Activated naive CD4-positive, alpha-beta T cell treated with anti-CD3 and anti-CD28 coated beads, Interleukin-2, amount 10 ng/mL, durations not matched to agents 7 days and 5 days (primary cell): ENCODE data around the gene USH1C.

Experiments used
- CTCF ChIA-PET: fragments of 350-600 bp; sonication (Branson Sonifier 250); formaldehyde crosslinking; loops from one replicate; lab custom pipeline; 2021; ENCODE audit warnings: antibody characterized with exemption; lab: Charles Lee
- DNase-seq: peaks from one replicate; pipeline ENCODE4 v3.0.0-alpha.2; 2020
- H3K27ac Mint-ChIP-seq: one replicate; pipeline ENCODE4 v1.8.0; 2021; ENCODE audit warnings: mild to moderate bottlenecking, moderate library complexity, mixed read lengths
- H3K27me3 Mint-ChIP-seq: one replicate; pipeline ENCODE4 v1.8.0; 2021; ENCODE audit warnings: mild to moderate bottlenecking, mixed read lengths
- H3K36me3 Mint-ChIP-seq: one replicate; pipeline ENCODE4 v1.8.0; 2021; ENCODE audit warnings: mixed read lengths
- H3K4me1 Mint-ChIP-seq: one replicate; pipeline ENCODE4 v1.8.0; 2021; ENCODE audit warnings: mixed read lengths
- H3K4me3 Mint-ChIP-seq: one replicate; pipeline ENCODE4 v1.8.0; 2021; ENCODE audit warnings: mild to moderate bottlenecking, moderate library complexity, mixed read lengths
- H3K9me3 Mint-ChIP-seq: one replicate; pipeline ENCODE4 v1.8.0; 2021; ENCODE audit warnings: mixed read lengths

Gene USH1C

GRCh38 chr11:17547932-17548331 is 3.7 kb upstream of the USH1C start:
- no peaks in the 10 kb centered on the region for H3K36me3 Mint-ChIP-seq
- DNase-seq: no peak
- H3K27ac Mint-ChIP-seq: no peak overlapping the region
- no peak overlapping the region for H3K4me3 Mint-ChIP-seq
- peaks cover 58% of the 10 kb centered on the region for H3K27me3 Mint-ChIP-seq
- CTCF ChIA-PET: interaction anchor here (1.2 kb wide), 1 partner anchor 20 kb away, joined by 3 read pairs; no protein-coding TSS in a partner anchor
- H3K9me3 Mint-ChIP-seq: no peaks in the 10 kb centered on the region
- peaks cover 6% of the 10 kb centered on the region for H3K4me1 Mint-ChIP-seq

DNA sequence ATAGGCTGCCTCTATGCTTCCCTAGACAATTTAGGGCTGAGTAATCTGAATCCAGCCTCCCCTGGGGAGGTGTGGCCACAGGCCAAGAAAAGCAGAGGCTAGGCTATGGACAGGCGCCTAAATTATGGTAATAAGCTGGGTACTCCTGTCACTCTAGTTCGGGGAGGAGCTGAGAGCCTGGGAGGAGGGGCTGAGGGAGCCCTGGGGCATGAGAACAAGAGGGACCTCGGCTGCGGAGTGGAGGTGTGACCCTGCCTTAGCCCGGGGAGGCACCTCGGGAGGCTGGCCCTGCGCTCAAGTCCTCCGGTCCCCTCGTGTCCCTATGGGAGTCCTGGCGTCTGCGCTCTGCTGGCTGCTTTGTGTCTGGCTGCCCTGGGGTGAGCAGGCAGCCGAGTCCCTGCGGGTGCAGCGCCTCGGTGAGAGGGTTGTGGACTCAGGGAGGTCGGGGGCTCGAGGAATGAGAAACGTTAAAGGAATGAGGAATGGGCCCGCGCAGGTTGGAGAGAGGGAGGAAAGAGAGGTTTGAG is 2.9 kb upstream of the USH1C start, which contains the start of gene OTOG:
OTOG (plus strand) TSS at position 209 of the 527 bp plus-strand sequence; CDS start at position 323, 114 bp downstream.
- H3K4me1 Mint-ChIP-seq: peaks cover 6% of the 10 kb centered on the region
- DNase-seq: no peak
- no peaks in the 10 kb centered on the region for H3K9me3 Mint-ChIP-seq
- CTCF ChIA-PET: interaction anchor here (1.2 kb wide), 1 partner anchor 19 kb away, joined by 3 read pairs; no protein-coding TSS in a partner anchor
- H3K36me3 Mint-ChIP-seq: no peaks in the 10 kb centered on the region
- H3K4me3 Mint-ChIP-seq: no peak within 1 kb of the TSS
- H3K27me3 Mint-ChIP-seq: peaks cover 65% of the 10 kb centered on the region
- H3K27ac Mint-ChIP-seq: no peak within 1 kb of the TSS

DNA sequence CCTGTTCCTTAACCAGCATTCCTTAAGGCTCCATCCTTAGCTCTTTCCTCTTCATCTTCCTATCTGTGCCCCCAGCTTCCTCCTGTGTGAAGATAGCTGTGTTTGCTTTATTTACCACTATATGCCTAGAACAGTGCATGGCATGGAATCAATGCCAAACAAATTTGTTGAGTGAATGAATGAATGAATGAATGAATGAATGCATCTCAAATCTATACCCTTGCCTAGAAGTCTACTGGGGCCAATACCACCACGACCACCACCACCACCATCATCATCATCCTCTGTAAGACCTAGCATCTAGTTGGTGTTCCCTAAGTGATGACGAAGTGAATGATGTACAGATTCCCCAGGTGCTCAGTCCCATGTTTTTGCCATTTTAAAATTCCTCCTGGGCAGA is 2.0 kb upstream of the USH1C start:
- Mint-ChIP-seq H3K27me3 (peaks cover 66% of the 10 kb centered on the region), H3K4me1 (peaks cover 6% of the 10 kb centered on the region), H3K36me3 (no peaks in the 10 kb centered on the region), H3K4me3 (no peak overlapping the region), H3K27ac (no peak overlapping the region), H3K9me3 (no peaks in the 10 kb centered on the region)
- CTCF ChIA-PET: no interaction called here
- DNase-seq: no peak

- H3K4me1 Mint-ChIP-seq: peaks cover 2% of the 10 kb centered on the region
- no peak overlapping the region for H3K4me3 Mint-ChIP-seq
- CTCF ChIA-PET: interaction anchor here (1.3 to 2.7 kb wide), 2 partner anchors 16 to 160 kb away, joined by 4 to 16 read pairs; no protein-coding TSS in a partner anchor
- no peak for DNase-seq
- no peaks in the 10 kb centered on the region for H3K36me3 Mint-ChIP-seq
- H3K27ac Mint-ChIP-seq: no peak overlapping the region
- no peaks in the 10 kb centered on the region for H3K9me3 Mint-ChIP-seq
- peaks cover 70% of the 10 kb centered on the region for H3K27me3 Mint-ChIP-seq
These were observed 539 bp downstream of the USH1C start for GRCh38 chr11:17543574-17544180.

DNA sequence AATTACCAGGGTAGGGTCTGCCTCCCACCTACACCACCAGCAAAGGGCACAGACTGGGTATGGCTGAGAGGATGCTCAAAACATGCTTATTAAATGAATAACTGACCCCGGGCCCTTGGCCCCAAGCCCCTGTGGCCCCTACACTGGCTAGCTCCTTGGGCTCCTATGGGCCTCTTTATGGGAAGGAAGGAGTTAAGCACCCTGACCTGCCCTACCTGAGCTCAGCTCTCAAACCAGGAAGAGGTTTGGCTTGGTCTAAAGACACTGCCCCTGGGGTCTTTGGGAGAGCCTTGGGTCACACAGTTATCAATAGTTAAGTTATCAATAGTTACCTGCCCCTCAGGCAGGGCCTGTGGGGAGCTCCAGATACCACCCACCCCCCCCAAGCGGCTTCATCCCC is 1.2 kb downstream of the USH1C start:
- CTCF ChIA-PET: interaction anchor here (1.3 to 2.7 kb wide), 3 partner anchors 15 to 159 kb away, joined by 4 to 16 read pairs (median 4); no protein-coding TSS in a partner anchor
- Mint-ChIP-seq H3K4me1 (peaks cover 2% of the 10 kb centered on the region), H3K27me3 (peaks cover 71% of the 10 kb centered on the region), H3K36me3 (no peaks in the 10 kb centered on the region), H3K4me3 (no peak overlapping the region), H3K9me3 (no peaks in the 10 kb centered on the region), H3K27ac (no peak overlapping the region)
- DNase-seq: no peak

DNA sequence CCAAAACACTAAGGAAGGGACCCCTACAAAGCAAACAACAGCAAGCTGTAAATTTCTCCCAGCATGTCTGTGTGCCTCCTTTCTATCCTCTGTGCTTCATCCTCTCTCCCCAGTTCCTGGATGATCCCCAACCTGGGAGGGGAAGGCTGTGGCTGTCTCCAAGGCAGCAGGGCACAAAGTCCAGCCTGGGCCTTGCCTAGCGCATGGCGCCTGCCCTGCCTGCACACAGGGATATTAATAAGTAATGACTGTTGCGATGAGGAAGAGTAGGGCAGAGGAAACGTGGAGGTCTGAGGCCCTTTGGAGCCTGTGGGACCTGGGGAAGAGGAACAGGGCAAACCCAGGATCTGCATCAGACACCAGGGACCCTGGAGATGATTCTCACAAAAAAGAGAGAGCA is 2.0 kb downstream of the USH1C start:
- peaks cover 68% of the 10 kb centered on the region for H3K27me3 Mint-ChIP-seq
- no peak for DNase-seq
- CTCF ChIA-PET: interaction anchor here (2.1 to 2.7 kb wide), 2 partner anchors 14 to 57 kb away, joined by 4 to 16 read pairs; no protein-coding TSS in a partner anchor
- H3K27ac Mint-ChIP-seq: no peak overlapping the region
- no peaks in the 10 kb centered on the region for H3K9me3 Mint-ChIP-seq
- H3K36me3 Mint-ChIP-seq: no peaks in the 10 kb centered on the region
- peaks cover 2% of the 10 kb centered on the region for H3K4me1 Mint-ChIP-seq
- no peak overlapping the region for H3K4me3 Mint-ChIP-seq

- no peak for DNase-seq
- peaks cover 64% of the 10 kb centered on the region for H3K27me3 Mint-ChIP-seq
- H3K4me1 Mint-ChIP-seq: peaks cover 2% of the 10 kb centered on the region
- H3K9me3 Mint-ChIP-seq: no peaks in the 10 kb centered on the region
- H3K27ac Mint-ChIP-seq: no peak overlapping the region
- H3K4me3 Mint-ChIP-seq: no peak overlapping the region
- H3K36me3 Mint-ChIP-seq: no peaks in the 10 kb centered on the region
- CTCF ChIA-PET: interaction anchor here (2.1 to 2.7 kb wide), 2 partner anchors 14 to 58 kb away, joined by 4 to 16 read pairs; no protein-coding TSS in a partner anchor
These were observed 2.8 kb downstream of the USH1C start for GRCh38 chr11:17541330-17541885.

DNA sequence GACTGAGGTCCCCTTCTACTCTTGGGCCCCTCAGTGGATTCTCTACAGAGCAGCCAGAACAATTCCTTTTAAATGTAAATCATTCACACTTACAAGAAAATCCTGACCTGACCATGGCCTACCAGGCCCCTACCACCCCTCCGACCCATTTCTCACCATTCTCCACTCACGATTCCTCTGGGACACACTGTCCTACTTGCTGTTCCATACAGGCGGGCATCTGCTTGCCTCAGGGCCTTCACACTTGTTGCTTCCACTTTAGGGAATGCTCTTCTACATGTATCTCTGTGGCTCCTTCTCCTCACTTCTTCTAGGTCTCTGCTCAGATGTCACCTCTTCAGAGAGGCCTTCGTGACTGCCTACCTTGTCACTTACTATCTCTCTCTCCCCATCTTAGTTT is 3.4 kb downstream of the USH1C start:
- Mint-ChIP-seq H3K27ac (no peak overlapping the region), H3K4me1 (peaks cover 2% of the 10 kb centered on the region), H3K9me3 (no peaks in the 10 kb centered on the region), H3K4me3 (no peak overlapping the region), H3K27me3 (peaks cover 66% of the 10 kb centered on the region), H3K36me3 (no peaks in the 10 kb centered on the region)
- DNase-seq: no peak
- CTCF ChIA-PET: interaction anchor here (2.7 kb wide), 1 partner anchor 13 kb away, joined by 16 read pairs; no protein-coding TSS in a partner anchor

DNA sequence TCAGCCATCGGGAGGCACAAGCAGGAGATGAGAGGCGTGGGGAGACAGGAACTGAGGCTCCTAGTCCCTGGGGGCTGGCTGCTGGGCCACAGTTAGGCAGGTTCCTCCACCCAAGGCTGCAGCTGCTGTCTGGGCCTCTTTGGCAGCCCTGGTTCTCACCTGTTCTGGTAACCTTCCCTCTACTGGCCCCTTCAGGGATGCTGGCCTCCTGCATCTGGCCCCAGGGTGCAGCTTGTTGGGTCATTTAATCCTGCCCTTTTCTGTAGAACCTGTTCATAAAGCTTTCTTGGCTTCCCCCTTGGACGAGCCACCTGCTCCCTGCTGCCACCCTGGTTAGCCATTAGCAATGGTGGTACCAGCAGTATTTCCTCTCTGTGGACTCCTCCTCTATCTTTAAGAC is 5.5 kb downstream of the USH1C start:
- peaks cover 56% of the 10 kb centered on the region for H3K27me3 Mint-ChIP-seq
- H3K4me3 Mint-ChIP-seq: no peak overlapping the region
- no peaks in the 10 kb centered on the region for H3K4me1 Mint-ChIP-seq
- CTCF ChIA-PET: interaction anchor here (1.8 kb wide), 1 partner anchor 11 kb away, joined by 5 read pairs; no protein-coding TSS in a partner anchor
- H3K9me3 Mint-ChIP-seq: no peaks in the 10 kb centered on the region
- no peak overlapping the region for H3K27ac Mint-ChIP-seq
- no peak for DNase-seq
- no peaks in the 10 kb centered on the region for H3K36me3 Mint-ChIP-seq

- CTCF ChIA-PET: interaction anchor here (1.8 kb wide), 1 partner anchor 10 kb away, joined by 5 read pairs; no protein-coding TSS in a partner anchor
- Mint-ChIP-seq H3K27me3 (peaks cover 51% of the 10 kb centered on the region), H3K36me3 (no peaks in the 10 kb centered on the region), H3K4me3 (no peak overlapping the region), H3K4me1 (no peaks in the 10 kb centered on the region), H3K9me3 (no peaks in the 10 kb centered on the region), H3K27ac (no peak overlapping the region)
- no peak for DNase-seq
These were observed 6.2 kb downstream of the USH1C start for GRCh38 chr11:17538054-17538453.

DNA sequence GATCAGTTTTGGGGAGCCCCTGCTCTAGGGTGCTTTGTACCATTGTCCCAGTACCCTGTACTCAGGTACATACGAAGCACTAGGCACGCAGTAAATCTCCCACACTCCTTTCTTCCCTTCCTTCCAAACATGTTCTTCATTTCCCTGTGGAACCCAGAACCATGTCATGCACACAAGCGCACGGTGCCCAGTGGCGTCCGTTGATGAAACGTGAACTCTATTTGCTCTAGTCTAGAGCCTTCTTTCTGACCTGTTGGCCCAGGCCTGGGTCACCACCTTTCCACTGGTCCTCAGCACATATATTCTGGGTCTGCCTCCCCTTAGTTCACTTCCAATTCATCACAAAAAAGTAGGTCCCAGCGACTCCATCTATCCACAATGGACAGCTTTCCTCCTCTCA is 7.0 kb downstream of the USH1C start:
- CTCF ChIA-PET: no interaction called here
- no peaks in the 10 kb centered on the region for H3K4me1 Mint-ChIP-seq
- H3K9me3 Mint-ChIP-seq: no peaks in the 10 kb centered on the region
- no peaks in the 10 kb centered on the region for H3K36me3 Mint-ChIP-seq
- peaks cover 43% of the 10 kb centered on the region for H3K27me3 Mint-ChIP-seq
- no peak overlapping the region for H3K27ac Mint-ChIP-seq
- no peak overlapping the region for H3K4me3 Mint-ChIP-seq
- no peak for DNase-seq

DNA sequence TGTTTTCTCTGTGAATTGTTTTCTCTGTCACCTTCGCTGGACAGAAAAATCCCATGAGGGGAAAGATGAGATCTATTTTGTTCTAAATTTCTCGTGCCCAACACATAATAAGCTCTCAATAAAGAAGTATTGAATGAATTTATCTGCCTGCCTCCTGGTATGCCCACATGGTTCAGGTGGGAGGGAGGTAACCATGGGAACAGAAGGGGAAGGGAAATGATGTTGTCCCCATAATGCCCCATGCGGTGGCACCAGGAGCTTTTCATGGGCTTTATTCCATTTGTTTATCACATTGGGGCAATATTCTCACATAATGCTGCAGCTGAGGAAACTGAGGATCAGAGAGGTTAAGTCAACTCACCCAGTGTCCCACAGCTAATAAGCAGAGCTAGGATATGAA is 8.7 kb downstream of the USH1C start:
- Mint-ChIP-seq H3K27ac (no peak overlapping the region), H3K4me1 (no peaks in the 10 kb centered on the region), H3K4me3 (no peak overlapping the region), H3K9me3 (no peaks in the 10 kb centered on the region), H3K27me3 (peaks cover 44% of the 10 kb centered on the region), H3K36me3 (no peaks in the 10 kb centered on the region)
- no peak for DNase-seq
- CTCF ChIA-PET: no interaction called here

DNA sequence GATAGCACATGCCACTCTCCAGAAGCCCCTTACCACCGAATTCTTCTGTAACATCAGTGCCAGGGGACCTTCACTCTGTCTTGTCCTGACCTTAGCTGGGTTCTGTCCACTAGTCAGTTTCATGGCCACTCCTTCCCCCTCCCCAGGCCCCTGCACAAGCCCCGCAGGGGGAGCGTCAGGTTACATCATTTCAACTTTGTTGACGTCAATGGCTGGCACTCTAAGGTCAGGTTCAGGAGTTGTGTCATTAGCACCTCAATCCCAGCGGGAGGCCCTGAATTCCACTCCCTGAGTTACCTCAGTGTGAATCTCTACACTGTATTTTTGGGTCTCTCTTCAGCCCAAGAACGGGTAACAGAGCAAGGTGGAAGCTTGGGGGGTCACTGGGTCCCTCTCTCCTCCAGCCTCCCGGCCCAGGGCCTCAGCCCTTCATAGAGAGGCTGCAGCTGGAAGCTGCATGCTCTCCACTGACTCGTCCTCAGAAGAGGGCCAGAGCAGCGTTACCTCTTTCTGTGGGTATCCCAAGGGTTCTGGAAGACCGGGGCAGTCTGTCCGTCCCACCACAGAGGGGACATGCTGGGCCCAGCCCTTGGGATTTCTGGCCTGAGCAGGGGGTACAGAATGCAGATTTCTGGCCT is 10.3 kb downstream of the USH1C start:
- H3K27ac Mint-ChIP-seq: no peak overlapping the region
- no peaks in the 10 kb centered on the region for H3K4me1 Mint-ChIP-seq
- CTCF ChIA-PET: no interaction called here
- DNase-seq: no peak
- H3K4me3 Mint-ChIP-seq: no peak overlapping the region
- peaks cover 44% of the 10 kb centered on the region for H3K27me3 Mint-ChIP-seq
- H3K9me3 Mint-ChIP-seq: no peaks in the 10 kb centered on the region
- H3K36me3 Mint-ChIP-seq: no peaks in the 10 kb centered on the region

GRCh38 chr11:17533341-17533740 is 10.9 kb downstream of the USH1C start:
- Mint-ChIP-seq H3K27ac (no peak overlapping the region), H3K36me3 (no peaks in the 10 kb centered on the region), H3K27me3 (peaks cover 44% of the 10 kb centered on the region), H3K4me1 (no peaks in the 10 kb centered on the region), H3K4me3 (no peak overlapping the region), H3K9me3 (no peaks in the 10 kb centered on the region)
- CTCF ChIA-PET: no interaction called here
- DNase-seq: no peak
